ENCODE measurements around the gene PRDM15. TPM values are rescaled to one million over a fixed set of nuclear protein-coding genes. Genes with fewer than 3 reads are reported as not detected.

The PRDM15 gene
- total RNA-seq, 1 donor from 2014 or later = 16.2 TPM

GRCh38 chr21:41780337-41781049 lies 98.7 kb downstream of the PRDM15 start:
- no peaks in the 10 kb centered on the region for H3K9me3 Mint-ChIP-seq (ENCODE audit: low read depth)
- no peak for DNase-seq (ENCODE audit: low spot score, unreplicated experiment)
- H3K27me3 Mint-ChIP-seq = peaks cover 5% of the 10 kb centered on the region

GRCh38 chr21:41779659-41780058 lies 99.5 kb downstream of the PRDM15 start:
- no peak for DNase-seq (ENCODE audit: low spot score, unreplicated experiment)
- H3K4me3 Mint-ChIP-seq (ENCODE audit: low read depth) = no peak overlapping the region

More at GRCh38 chr21:41780337-41781049, 98.7 kb downstream of the PRDM15 start:
- TF ChIP-seq CTCF (IDR thresholded peaks at IDR 0.05; ENCODE audit: unreplicated experiment) = no peak
- Mint-ChIP-seq H3K4me3 (ENCODE audit: low read depth) (no peak overlapping the region), H3K4me1 (ENCODE audit: low read depth) (peaks cover 23% of the 10 kb centered on the region), H3K36me3 (ENCODE audit: insufficient read depth) (no peaks in the 10 kb centered on the region), H3K27ac (no peak overlapping the region)

GRCh38 chr21:41778930-41779600 lies 100.1 kb downstream of the PRDM15 start:
- no peak for DNase-seq (ENCODE audit: low spot score, unreplicated experiment)
- H3K4me1 Mint-ChIP-seq (ENCODE audit: low read depth) = peaks cover 26% of the 10 kb centered on the region
- H3K27ac Mint-ChIP-seq = no peak overlapping the region
- no peak for TF ChIP-seq CTCF (IDR thresholded peaks at IDR 0.05; ENCODE audit: unreplicated experiment)
- H3K4me3 Mint-ChIP-seq (ENCODE audit: low read depth) = no peak overlapping the region
- H3K36me3 Mint-ChIP-seq (ENCODE audit: insufficient read depth) = no peaks in the 10 kb centered on the region
- H3K9me3 Mint-ChIP-seq (ENCODE audit: low read depth) = no peaks in the 10 kb centered on the region
- H3K27me3 Mint-ChIP-seq = peaks cover 16% of the 10 kb centered on the region

More at GRCh38 chr21:41779659-41780058, 99.5 kb downstream of the PRDM15 start:
- Mint-ChIP-seq H3K9me3 (ENCODE audit: low read depth) (no peaks in the 10 kb centered on the region), H3K36me3 (ENCODE audit: insufficient read depth) (no peaks in the 10 kb centered on the region), H3K4me1 (ENCODE audit: low read depth) (peaks cover 26% of the 10 kb centered on the region), H3K27ac (no peak overlapping the region), H3K27me3 (peaks cover 11% of the 10 kb centered on the region)
- no peak for TF ChIP-seq CTCF (IDR thresholded peaks at IDR 0.05; ENCODE audit: unreplicated experiment)

GRCh38 chr21:41777951-41778815 lies 101.0 kb downstream of the PRDM15 start:
- no peak overlapping the region for H3K4me3 Mint-ChIP-seq (ENCODE audit: low read depth)
- no peak overlapping the region for H3K27ac Mint-ChIP-seq
- peaks cover 22% of the 10 kb centered on the region for H3K4me1 Mint-ChIP-seq (ENCODE audit: low read depth)
- H3K27me3 Mint-ChIP-seq = peaks cover 16% of the 10 kb centered on the region
- peak; percentile 77 for DNase-seq (ENCODE audit: low spot score, unreplicated experiment)
- peak; percentile 89 for TF ChIP-seq CTCF (IDR thresholded peaks at IDR 0.05; ENCODE audit: unreplicated experiment)
- H3K9me3 Mint-ChIP-seq (ENCODE audit: low read depth) = no peaks in the 10 kb centered on the region
- no peaks in the 10 kb centered on the region for H3K36me3 Mint-ChIP-seq (ENCODE audit: insufficient read depth)

- Mint-ChIP-seq H3K27me3 (peaks cover 27% of the 10 kb centered on the region), H3K9me3 (ENCODE audit: low read depth) (no peaks in the 10 kb centered on the region), H3K36me3 (ENCODE audit: insufficient read depth) (no peaks in the 10 kb centered on the region), H3K27ac (no peak overlapping the region), H3K4me1 (ENCODE audit: low read depth) (peaks cover 30% of the 10 kb centered on the region), H3K4me3 (ENCODE audit: low read depth) (no peak overlapping the region)
- DNase-seq (ENCODE audit: low spot score, unreplicated experiment) = no peak
- TF ChIP-seq CTCF (IDR thresholded peaks at IDR 0.05; ENCODE audit: unreplicated experiment) = no peak
These were observed 102.4 kb downstream of the PRDM15 start for GRCh38 chr21:41776778-41777177.

All from progenitor cell of endocrine pancreas (in vitro differentiated cells).